ENCODE data around the gene TMPRSS7. TPM values are rescaled to one million over a fixed set of nuclear protein-coding genes. Genes with fewer than 3 reads are reported as not detected.

The TMPRSS7 gene
- total RNA-seq, 1 donor from 2014 or later: under 0.01 TPM

DNA sequence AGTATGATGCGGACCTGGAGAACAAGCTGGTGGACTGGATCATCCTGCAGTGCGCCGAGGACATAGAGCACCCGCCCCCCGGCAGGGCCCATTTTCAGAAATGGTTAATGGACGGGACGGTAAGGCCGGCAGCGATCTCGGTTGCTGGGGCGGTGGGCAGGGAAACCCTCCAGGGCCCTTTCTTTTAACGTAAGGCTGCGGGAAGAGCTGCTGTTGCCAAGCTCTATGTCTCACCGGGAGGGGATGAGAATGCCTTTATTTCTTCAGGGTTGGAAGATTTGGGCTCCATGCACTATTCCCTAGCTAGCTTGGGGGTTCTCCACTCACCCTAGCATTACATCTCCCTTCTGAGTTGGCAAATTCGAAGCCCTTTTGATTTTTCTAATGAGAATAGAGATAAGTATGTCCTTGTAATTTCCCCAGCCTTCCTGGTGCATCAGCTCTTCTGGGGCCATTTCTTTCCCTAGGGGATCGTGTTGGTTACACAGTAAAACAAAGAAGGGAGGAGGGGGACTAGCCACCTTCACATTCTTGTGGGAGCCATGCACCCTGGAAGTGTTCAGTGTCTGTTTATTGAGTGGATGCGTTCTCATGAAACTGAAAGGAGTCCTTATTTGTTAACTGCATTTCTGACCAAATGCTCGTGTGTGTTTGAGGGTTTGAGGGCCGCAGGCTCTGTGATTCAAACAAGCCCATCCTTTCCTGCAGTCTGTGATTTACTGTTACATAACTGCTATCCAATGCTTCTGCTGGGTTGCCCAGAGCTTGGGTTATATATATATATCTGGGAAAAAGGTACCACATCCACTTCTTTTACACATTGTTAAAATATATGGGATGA, 34.8 kb upstream of the TMPRSS7 start:
- FAIRE-seq: no peak
- no peaks in the 10 kb centered on the region for H3K27me3 ChIP-seq (ENCODE audit: control insufficient read depth, insufficient read depth, low read length)
- DNase-seq (ENCODE audit: low read depth): no peak
- H3K36me3 ChIP-seq (ENCODE audit: control insufficient read depth, insufficient read depth, low read length): no peaks in the 10 kb centered on the region
- TF ChIP-seq, protein P1, sequence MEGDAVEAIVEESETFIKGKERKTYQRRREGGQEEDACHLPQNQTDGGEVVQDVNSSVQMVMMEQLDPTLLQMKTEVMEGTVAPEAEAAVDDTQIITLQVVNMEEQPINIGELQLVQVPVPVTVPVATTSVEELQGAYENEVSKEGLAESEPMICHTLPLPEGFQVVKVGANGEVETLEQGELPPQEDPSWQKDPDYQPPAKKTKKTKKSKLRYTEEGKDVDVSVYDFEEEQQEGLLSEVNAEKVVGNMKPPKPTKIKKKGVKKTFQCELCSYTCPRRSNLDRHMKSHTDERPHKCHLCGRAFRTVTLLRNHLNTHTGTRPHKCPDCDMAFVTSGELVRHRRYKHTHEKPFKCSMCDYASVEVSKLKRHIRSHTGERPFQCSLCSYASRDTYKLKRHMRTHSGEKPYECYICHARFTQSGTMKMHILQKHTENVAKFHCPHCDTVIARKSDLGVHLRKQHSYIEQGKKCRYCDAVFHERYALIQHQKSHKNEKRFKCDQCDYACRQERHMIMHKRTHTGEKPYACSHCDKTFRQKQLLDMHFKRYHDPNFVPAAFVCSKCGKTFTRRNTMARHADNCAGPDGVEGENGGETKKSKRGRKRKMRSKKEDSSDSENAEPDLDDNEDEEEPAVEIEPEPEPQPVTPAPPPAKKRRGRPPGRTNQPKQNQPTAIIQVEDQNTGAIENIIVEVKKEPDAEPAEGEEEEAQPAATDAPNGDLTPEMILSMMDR (IDR thresholded peaks at IDR 0.05; ENCODE audit: insufficient read depth, low read length, severe bottlenecking): no peak
- peak overlapping the region; percentile 47 for H3K4me3 ChIP-seq (ENCODE audit: low read depth, low read length)

DNA sequence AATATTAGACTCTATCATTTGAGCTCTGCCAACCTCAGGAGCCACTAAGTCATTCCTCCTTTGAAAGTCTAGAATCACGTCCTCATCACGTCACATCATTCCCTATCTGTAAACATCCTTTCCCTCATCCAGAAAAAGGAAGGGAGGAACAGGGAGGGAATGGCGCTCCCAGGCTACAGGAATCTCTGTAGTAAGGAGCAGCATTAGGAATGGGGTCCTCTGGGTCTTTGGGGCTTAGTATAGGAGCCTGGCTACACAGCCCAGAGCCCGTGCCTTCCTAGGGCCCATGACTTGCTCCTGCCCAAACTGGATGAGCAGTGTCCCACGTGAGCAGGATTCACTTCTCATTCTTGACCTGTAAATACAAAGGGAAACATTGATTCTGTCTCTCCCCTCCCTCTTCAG, 34.2 kb upstream of the TMPRSS7 start:
- DNase-seq (ENCODE audit: low read depth) (no peak), FAIRE-seq (no peak)
- H3K4me3 ChIP-seq (ENCODE audit: low read depth, low read length): no peak overlapping the region
- no peaks in the 10 kb centered on the region for H3K27me3 ChIP-seq (ENCODE audit: control insufficient read depth, insufficient read depth, low read length)
- TF ChIP-seq, protein P1 (IDR thresholded peaks at IDR 0.05; ENCODE audit: insufficient read depth, low read length, severe bottlenecking): no peak
- H3K36me3 ChIP-seq (ENCODE audit: control insufficient read depth, insufficient read depth, low read length): no peaks in the 10 kb centered on the region

DNA sequence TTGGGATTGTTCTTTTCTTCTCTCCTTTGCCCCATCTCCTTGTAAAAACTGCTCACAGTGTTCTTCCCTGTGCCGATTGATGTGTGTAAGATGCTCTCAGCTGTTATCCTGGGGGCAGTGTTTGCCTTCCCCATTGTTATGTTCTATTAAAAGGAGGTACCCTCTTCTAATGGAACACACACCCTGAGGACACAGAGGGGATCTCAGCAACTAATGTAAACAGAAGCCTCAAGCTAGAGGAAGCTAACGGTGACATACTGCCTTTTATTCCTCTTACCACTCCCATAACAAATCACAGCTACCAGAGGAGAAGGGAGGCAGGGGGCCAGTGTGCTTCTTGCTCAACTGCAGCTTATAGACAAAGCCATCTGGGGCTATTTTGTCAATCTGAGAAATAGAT, 33.6 kb upstream of the TMPRSS7 start:
- Histone ChIP-seq H3K4me3 (ENCODE audit: low read depth, low read length) (no peak overlapping the region), H3K27me3 (ENCODE audit: control insufficient read depth, insufficient read depth, low read length) (no peaks in the 10 kb centered on the region), H3K36me3 (ENCODE audit: control insufficient read depth, insufficient read depth, low read length) (no peaks in the 10 kb centered on the region)
- TF ChIP-seq, protein P1 (IDR thresholded peaks at IDR 0.05; ENCODE audit: insufficient read depth, low read length, severe bottlenecking): no peak
- FAIRE-seq: no peak
- no peak for DNase-seq (ENCODE audit: low read depth)

DNA sequence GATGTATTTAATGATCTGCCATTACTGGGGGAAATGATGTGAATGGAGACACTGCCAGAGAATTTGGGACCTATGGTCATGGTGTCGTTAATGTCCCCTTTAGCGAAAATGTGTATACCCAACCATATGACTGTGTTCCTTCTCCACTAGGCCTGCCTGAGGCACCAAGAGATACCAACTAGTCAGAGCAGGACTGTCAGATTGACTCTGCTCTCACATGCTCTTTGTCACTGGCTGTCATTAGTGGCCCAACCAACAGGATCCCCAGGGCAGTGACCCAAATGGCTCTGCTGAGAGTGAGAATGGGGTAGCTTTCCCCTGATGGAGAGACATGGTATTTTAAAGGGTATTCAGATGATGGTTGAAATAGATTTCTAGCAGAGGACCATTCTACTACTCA, 33.0 kb upstream of the TMPRSS7 start:
- Histone ChIP-seq H3K27me3 (ENCODE audit: control insufficient read depth, insufficient read depth, low read length) (no peaks in the 10 kb centered on the region), H3K36me3 (ENCODE audit: control insufficient read depth, insufficient read depth, low read length) (no peaks in the 10 kb centered on the region), H3K4me3 (ENCODE audit: low read depth, low read length) (no peak overlapping the region)
- TF ChIP-seq, protein P1 (IDR thresholded peaks at IDR 0.05; ENCODE audit: insufficient read depth, low read length, severe bottlenecking): no peak
- FAIRE-seq (peak; percentile 64), DNase-seq (ENCODE audit: low read depth) (no peak)

DNA sequence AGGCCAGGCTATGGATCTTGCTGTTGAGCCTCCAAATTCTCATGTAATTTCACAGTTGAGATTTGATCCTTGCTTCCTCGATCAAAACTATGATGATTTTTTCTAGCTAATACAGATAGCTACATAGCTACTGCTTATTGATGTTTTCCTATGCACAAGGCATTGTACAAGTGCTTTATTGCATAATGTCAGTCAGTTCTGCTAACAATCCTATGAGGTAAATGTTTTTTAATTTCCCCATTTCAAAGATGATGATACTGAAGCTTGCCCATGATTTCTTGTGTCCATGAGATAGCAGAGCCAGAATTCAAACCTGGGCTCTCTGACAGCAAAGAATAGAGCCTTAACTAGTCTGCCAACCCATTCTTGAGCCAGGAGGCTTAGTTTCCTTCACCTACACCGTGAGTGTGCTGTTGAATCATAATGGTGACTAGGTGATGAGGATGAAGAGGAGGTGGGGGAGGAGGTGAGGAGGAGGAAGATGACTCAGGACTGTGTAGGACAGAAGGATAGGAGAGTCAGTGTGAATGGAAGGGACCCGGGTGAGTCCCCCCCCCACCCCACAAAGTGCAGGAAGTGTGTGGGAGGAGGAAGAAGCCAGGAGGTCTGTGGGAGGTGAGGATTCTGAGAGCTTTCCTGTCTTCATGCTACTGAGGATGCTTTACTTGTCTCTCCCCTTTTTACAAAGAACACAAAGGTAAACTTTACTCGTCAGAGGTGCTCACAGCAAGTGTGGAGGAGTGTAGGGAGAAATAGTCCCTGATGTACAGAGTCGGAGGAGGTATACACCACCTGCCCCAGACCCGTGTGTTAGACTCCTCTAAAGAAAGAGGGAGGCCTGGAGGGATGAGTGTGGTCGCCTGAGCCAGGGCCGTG, 32.2 kb upstream of the TMPRSS7 start:
- TF ChIP-seq, protein P1 (IDR thresholded peaks at IDR 0.05; ENCODE audit: insufficient read depth, low read length, severe bottlenecking): no peak
- Histone ChIP-seq H3K4me3 (ENCODE audit: low read depth, low read length) (no peak overlapping the region), H3K27me3 (ENCODE audit: control insufficient read depth, insufficient read depth, low read length) (no peaks in the 10 kb centered on the region), H3K36me3 (ENCODE audit: control insufficient read depth, insufficient read depth, low read length) (no peaks in the 10 kb centered on the region)
- DNase-seq (ENCODE audit: low read depth) (peak; percentile 98), FAIRE-seq (peak; percentile 62)

All from bronchial epithelial cell (primary cell).